Activated CD8-positive, alpha-beta memory T cell treated with anti-CD3 and anti-CD28 coated beads, Interleukin-2, amount 50 U/mL, for 4 hours (primary cell): Measurements from ENCODE around the gene SIRT6.
A peak's percentile ranks its signal among the peaks of the same experiment; 100 is the strongest.
"Not testable (repeated sequence)": the region's sequence is repeated elsewhere in the genome, so short reads cannot be mapped to it uniquely, and the experiment has no call there.

Source experiments
- DNase-seq: peaks from one replicate; pipeline ENCODE4 v3.0.0-alpha.2; 2020

SIRT6 gene

DNA sequence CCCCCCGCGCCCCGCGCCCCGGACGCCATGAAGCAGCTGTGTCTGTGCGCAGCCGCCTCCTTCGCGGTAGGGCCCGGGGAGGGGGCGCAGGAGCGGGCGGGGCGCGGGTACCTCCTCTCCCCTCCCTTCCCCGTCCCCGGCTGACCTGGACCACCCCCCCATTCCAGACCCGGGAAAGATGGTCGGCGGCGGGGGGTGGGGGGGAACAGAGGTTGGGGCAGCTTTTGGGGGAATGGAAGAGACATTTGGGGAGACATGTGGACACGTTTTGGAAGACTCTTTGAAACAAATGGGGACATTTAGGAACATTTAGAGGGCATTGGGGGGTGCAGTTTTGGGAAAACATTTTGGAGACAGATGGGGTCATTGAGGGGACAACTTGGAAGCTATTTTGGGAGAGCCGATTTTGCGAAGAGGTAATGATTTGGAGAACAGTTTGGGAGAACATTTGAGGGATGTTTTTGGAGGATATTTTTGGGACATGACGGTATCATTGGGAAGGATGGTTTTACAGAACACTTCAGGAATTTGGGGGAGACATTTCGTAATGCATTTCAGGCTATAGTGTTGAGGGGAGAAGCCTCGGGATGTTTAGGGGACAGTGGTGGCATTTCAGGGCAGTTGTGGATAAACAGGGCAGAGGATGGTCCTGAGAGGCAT is 16.2 kb upstream of the SIRT6 start:
- no peak for DNase-seq

DNA sequence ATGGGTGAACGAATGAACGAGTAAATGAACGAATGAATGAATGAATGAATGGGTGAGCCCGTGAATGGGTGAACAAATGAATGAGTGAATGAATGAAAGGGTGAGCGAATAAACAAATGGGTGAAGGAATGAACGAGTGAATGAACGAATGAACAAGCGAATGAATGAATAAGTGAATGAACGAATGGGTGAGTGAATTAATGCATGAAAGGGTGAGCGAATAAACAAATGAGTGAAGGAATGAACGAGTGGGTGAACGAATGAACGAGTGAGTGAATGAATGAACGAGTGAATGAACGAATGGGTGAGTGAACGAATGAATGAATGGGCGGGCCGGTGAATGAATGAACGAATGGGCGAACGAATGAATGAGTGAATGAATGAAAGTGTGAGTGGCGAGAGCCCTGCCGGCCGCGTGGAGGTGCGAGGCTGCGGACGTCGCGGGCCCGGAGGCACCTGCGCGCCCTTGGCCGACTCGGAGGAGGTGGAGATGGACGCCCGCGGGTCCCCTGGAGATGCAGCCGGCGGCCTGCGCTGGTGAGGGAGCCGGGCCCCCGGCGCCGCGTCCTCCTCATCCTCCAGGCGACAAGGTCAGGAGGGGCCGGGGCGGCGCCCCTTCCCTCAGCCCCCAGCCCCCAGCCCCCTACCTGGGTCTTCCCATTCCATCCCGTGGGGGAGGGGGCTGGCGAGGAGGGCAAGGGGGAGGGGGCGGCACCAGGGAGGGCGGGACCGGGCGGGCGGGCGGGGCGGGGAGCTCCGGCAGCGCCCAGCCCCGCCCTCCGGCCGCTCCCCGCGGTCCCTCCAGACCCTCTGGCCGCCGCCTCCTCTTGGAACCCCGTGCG is 15.5 kb upstream of the SIRT6 start:
- DNase-seq: no peak

DNA sequence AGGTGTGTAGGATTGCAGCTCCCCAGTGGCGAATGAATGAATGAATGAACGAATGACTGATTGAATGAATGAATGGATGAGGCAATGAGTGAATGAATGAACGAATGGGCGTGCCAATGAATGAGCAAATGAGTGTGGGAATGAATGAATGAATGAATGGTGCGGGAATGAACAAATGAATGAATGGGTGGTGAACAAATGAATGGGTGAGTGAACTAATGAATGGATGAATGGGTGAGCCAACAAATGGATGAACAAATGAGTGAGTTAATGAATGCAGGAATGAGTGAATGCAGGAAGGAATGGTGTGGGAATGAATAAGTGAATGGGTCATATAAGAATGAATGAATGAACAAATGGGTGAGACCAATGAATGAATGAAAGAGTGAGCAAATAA is 14.9 kb upstream of the SIRT6 start:
- no peak for DNase-seq

- no peak for DNase-seq
Measured at GRCh38 chr19:4196587-4197148, 14.3 kb upstream of the SIRT6 start.

- no peak for DNase-seq
Measured at GRCh38 chr19:4196009-4196408, 13.6 kb upstream of the SIRT6 start.

DNA sequence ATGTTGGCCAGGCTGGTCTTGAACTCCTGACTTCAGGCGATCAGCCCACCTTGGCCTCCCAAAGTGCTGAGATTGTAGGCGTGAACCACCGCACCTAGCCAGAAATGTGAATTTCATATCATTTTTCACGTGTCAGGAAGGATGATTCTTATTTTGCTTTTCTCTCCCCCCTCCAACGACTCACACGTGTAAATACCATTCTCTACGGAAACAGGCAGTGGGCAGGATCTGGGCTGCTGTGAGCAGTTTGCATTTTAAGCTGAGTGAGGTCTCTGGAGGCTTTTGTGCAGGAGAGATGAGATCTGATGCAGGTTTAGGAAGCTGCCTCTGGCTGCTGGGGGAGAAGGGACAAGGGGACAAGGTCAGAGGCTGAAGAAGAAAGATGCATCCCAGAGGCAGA is 12.0 kb upstream of the SIRT6 start:
- DNase-seq: no peak

- not testable (repeated sequence) for DNase-seq
Measured at GRCh38 chr19:4192537-4192936, 10.2 kb upstream of the SIRT6 start.

DNA sequence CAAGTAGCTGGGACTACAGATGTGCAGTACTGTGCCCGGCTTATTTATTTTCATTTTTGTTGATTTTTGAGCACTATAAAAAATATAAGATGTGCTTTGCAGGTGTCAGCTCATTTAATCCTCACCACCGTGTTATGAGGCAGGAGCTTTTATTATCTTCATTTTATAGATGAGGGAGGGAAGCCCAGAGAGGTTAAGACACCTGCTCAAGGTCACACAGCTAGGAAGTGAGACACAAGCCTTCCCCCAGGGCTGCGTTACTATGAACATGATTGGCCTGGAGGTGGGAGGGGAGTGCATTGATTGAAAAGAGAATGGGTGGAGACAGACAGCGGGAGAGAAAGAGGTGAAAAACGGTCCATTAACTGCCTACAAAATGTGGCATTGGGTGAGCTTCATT is 7.3 kb upstream of the SIRT6 start:
- DNase-seq: no peak

GRCh38 chr19:4187313-4188122 is 5.2 kb upstream of the SIRT6 start:
- no peak for DNase-seq

- peak; percentile 77 for DNase-seq
Measured at GRCh38 chr19:4186087-4186993, 4.0 kb upstream of the SIRT6 start.

DNA sequence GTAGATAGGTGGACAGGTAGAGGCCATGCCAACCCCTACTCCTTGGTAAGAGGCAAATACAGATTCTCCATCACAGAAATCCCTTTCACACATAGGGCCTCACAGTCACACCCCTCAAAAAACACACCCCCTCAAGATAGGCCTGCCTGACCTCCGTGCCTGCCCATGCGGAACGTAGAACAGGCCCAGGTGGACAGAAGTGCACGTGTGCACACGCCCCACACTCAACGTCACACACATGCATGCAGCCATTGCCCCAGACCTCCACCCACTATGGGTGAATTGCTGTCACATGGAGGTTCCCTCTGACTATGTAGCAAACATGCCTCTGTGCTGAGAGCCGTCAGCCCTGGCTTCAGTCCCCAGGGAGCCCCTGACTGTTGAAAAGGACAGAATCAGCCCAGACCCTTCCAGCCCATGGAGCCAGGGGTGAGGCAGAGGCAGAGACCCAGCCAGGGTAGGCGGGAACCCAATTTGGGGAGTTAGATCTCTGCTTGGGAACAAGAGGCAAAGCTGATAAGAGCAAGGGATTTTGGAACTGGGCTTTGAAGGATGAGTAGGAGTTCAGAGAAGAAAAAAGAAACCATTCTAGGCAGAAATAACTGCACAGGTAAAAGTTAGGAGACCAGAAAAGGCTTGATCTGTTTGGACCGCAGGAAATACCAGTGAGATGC is 3.2 kb upstream of the SIRT6 start:
- no peak for DNase-seq

DNA sequence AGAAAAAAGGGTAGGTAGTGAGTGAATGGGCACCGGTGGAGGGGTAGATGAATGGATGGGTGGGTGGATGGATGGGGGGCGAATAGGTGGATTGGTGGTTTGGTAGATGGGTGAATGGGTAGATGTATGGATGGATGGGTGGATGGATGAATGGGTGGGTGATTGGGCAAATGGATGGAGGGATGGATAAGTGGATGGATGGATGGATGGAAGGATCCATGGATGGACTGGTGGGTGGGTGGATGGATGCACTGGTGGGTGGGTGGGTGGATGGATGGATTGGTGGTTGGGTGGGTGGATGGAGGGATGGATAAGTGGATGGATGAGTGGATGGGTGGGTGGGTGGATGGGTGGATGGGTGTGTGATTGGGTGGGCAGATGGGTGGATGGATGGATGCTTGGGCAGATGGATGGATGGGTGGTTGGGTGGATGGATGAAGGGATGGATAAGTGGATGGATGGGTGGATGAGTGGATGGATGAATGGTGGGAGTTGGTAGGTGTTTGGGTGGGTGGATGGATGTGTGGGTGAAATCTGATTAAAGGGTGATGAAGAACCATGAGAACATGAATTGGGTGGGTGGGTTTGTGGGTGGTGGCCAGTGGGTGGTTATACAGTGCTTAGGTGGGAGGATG is 2.5 kb upstream of the SIRT6 start:
- no peak for DNase-seq

GRCh38 chr19:4183967-4184717 is 1.8 kb upstream of the SIRT6 start:
- DNase-seq: no peak

- no peak for DNase-seq
Measured at GRCh38 chr19:4181053-4181508, 1.3 kb downstream of the SIRT6 start.

- no peak for DNase-seq
Measured at GRCh38 chr19:4178990-4179389, 3.4 kb downstream of the SIRT6 start.

- no peak for DNase-seq
Measured at GRCh38 chr19:4177146-4177545, 5.2 kb downstream of the SIRT6 start.

- no peak for DNase-seq
Measured at GRCh38 chr19:4175669-4175931, 6.8 kb downstream of the SIRT6 start.

- DNase-seq: no peak
Measured at GRCh38 chr19:4174895-4175668, 7.3 kb downstream of the SIRT6 start.

DNA sequence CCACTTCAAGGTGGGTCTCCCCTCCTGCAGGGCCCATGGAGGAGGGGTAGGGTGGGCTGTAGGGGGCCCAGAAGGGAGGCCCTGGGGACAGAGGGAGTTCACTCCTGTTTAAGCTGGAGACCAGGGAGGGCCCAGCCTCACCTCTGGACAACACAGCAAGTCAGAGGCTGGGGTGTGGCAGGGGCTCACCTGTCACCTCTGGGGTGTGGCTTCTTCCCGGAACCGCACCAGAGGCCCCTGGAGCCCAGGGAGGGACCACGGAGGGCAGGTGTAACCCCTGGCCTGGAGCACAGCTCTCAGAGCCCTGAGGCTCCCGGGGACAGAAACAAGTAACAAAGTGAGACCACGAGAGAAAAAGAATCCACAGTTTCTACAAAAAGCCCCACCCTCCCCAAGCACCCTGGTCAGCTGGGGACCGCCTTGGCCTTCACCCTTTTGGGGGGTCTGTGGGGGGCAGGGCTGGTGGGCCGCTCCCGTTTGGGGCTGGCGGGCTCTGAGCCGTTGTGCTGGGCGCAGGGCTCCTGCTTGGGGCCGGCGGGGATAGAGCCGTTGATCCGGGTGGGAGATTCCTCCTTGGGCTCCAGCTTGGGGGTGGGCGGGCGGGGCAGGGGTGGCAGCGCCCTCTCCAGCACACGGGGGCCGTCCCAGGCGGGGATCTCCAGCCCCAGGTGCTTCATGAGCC is 8.0 kb downstream of the SIRT6 start:
- no peak for DNase-seq
